HG03354 (cell line): ENCODE results near the gene TSC22D1.
"Not testable (repeated sequence)": the region's sequence is repeated elsewhere in the genome, so short reads cannot be mapped to it uniquely, and the experiment has no call there.

Experiments used
- ATAC-seq: cut with Tn5 transposase; IDR thresholded peaks from one replicate; pipeline ENCODE4 v1.9.1; 2021; ENCODE audit warnings: mild to moderate bottlenecking; ENCODE audit not compliant: unreplicated experiment, poor library complexity, severe bottlenecking

Gene TSC22D1

DNA sequence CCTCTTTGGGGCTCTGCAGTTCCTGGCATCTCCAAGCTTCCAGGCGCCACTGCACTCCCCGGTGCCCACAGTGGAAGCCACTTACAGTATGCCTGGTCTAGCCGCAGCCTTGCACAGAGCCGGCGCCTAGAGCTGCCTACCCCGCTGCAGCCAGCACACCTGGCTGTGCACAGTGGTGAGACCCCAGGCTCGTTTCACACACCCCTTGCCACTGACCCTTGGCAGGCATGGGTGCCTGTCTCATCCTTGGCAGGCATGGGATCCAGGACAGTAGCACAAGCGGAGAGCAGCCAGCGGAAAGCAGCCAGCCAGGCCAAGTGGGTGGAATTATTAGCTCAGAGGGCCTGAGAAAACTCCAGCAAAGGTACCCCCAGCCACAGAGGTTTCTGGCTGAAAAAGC is 116.5 kb downstream of the TSC22D1 start:
- no peak for ATAC-seq

DNA sequence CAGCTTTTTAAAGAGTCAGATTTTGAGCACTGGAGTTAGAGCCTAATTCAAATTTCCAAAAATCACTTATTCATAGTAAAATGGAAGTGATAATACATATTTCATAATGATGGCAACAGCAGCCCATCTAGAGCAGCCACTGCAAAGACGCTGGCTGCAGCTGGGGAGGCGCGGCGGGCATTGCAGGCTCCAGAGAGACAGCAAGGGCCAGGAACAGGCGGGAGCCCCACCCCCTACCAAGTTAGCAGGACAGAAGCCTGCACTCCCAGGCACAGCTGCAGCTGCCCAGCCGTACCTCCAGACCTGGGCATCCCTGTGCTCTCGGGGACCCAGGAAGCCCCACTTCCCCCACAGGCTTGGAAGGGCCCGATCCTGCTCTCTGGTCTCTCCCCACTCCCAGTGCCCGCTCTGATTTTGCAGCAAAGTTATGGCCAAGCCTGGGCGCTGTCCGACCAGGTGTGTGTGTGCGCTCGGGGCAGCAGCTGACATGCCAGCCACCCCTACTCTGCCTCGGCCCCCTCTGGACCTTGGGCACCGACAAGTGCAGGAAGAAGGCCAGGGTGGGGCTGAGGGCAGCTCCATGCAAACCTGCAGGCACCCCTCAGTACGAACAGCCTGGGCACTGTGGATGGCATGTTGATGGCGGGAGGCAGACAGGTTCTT is 117.7 kb downstream of the TSC22D1 start:
- ATAC-seq = no peak

DNA sequence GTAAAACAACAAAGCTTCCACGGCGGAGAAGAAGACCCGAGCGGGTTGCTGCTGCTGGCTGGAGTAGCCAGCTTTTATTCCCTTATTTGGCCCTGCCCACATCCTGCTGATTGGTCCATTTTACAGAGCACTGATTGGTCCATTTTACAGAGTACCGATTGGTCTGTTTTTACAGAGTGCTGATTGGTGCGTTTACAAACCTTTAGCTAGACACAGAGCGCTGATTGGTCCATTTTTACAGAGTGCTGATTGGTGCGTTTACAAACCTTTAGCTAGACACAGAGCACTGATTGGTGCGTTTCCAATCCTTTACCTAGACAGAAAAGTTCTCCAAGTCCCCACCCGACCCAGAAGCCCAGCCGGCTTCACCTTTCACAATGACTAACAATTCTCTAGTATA is 119.9 kb downstream of the TSC22D1 start:
- ATAC-seq = not testable (repeated sequence)

DNA sequence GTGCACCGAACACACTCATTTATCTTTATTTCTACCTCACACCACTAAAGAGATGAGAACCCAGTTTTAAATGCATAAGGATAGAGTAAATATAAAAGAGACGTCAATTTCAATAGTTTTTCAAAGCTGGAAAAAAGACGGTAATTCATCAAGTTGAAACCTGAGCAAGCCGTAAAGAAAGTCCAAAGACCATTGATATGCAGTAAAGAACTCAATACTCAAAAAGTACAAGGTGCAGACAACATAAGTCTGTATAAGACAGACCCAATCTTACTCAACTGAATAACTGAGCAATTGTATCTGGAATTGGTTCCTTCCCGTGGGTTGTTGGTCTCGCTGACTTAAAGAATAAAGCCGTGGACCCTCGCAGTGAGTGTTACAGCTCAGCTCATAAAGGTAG is 120.4 kb downstream of the TSC22D1 start:
- ATAC-seq = no peak

GRCh38 chr13:44453881-44454280 is 122.2 kb downstream of the TSC22D1 start:
- no peak for ATAC-seq

- no peak for ATAC-seq
These were observed 123.1 kb downstream of the TSC22D1 start for GRCh38 chr13:44453069-44453468.

DNA sequence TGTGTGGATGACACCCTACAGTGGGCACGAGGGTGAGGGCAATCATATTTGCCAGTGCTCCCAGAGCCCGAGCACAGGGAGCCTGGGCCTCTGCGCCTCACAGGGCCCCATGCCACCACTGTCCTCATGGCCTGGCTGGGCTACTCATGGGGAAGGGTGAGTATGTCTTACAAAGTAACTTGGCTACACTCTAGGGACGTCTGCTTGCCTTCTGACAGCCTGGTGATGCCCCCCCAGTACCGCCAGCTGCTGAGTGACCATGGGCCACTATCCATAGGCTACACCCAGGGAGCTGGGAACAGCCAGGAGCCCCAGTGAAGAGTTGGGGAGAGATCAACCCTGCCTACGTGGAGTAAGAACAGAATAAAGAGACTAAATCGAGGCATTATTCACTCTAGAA is 123.7 kb downstream of the TSC22D1 start:
- no peak for ATAC-seq

- ATAC-seq = no peak
These were observed 124.5 kb downstream of the TSC22D1 start for GRCh38 chr13:44451651-44452050.

DNA sequence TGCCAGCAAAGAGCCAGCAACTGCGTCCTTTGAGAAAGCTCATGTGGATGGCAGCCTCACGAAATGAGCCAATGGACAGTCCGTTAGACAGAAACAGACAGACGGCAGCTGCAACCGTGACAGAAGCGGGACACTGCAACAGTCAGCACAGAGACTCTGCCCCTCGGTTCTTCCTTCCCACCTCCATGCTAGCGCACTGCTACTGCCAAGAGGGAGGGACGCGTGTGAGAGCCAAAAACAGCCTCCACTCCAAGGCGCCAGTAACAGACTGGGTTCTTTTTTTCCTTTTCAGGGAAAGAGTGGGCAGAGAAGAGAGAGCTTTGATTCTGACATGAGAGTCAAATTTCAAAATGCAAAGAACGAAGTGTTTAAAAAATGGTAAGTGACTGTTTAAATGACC is 125.0 kb downstream of the TSC22D1 start:
- no peak for ATAC-seq

- no peak for ATAC-seq
These were observed 125.9 kb downstream of the TSC22D1 start for GRCh38 chr13:44449999-44450821.

- no peak for ATAC-seq
These were observed 127.3 kb downstream of the TSC22D1 start for GRCh38 chr13:44448875-44449274.

DNA sequence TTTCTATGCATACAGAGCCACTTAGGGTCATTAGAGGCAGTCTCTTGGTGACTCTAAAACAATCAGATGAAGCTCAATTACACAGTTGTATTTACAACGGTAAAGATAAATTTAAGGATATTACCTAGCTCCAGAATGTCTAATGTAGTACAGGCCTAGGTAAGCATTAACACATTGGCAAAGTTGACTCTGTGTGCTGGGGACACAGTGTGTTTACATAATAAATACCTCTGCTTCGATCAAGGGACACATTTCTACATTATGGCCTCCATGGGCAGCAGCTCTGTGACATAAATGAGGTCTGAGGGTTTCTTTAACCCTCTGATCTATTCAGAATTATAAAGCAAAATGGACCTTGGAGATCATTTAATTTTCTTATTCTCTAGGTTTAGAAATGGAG is 127.8 kb downstream of the TSC22D1 start:
- no peak for ATAC-seq

- no peak for ATAC-seq
These were observed 128.3 kb downstream of the TSC22D1 start for GRCh38 chr13:44447783-44448321.

DNA sequence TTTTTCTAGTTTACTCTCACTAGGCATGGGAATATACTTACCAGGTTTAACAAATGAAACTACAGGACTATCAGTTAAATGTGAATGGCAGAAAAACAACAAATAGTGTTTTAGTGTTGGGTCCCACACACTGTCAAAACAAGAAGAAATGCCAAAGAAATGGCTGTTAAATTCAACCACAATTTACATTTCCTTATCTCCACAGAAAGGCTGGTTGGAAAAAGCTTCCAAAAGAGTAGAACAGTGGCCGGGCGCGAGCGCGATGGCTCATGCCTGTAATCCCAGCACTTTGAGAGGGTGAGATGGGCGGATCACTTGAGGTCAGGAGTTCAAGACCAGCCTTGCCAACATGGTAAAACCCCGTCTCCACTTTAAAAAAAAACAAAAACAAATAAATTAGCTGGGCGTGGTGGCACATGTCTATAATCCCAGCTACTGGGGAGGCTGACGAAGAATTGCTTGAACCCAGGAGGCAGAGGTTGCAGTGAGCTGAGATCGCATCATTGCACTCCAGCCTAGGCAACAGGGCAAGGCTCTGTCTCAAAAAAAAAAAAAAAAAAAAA is 136.0 kb downstream of the TSC22D1 start:
- no peak for ATAC-seq

GRCh38 chr13:44439452-44440024 is 136.6 kb downstream of the TSC22D1 start:
- no peak for ATAC-seq

- ATAC-seq = no peak
These were observed 137.9 kb downstream of the TSC22D1 start for GRCh38 chr13:44438234-44438579.

DNA sequence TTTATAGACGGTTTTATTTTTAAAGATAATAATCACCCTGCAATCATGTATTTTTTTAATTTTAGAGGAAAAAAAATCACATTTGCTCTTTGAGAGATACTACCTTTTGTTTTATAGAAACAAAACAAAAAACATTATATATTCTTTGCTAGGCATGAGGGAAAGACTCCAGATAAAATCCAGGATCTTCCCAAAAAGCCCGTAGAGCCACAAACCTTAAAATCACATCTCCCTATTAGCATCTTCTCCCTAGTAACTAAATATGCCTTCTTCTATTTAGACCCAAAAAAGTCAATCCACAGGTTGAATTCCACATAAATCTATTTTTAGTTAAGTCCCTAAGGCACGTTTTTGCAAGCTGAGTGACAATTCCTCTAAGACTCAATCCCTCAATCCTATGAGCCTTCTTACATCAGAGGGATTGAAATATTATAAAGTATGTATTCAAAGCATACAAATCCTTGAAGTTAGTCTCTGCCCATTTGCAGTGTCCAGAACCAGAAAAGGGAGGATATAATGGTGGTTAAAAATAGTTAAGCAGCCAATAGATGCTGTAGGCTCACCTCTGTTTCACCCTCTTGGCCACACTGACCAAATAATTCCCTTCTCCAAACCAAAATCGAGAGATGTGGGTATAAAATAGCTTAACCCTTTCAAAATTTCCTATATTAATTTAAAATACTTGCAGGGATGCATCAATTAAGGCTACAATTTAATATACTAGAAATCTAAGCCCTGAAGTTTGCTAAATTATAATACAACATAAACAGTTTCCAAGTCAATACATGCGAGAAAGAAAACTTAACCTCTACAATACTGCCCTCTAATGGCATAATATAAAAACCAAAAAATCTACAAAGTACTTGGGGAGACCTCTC is 138.5 kb downstream of the TSC22D1 start:
- no peak for ATAC-seq

GRCh38 chr13:44436589-44437337 is 139.4 kb downstream of the TSC22D1 start:
- ATAC-seq = no peak

DNA sequence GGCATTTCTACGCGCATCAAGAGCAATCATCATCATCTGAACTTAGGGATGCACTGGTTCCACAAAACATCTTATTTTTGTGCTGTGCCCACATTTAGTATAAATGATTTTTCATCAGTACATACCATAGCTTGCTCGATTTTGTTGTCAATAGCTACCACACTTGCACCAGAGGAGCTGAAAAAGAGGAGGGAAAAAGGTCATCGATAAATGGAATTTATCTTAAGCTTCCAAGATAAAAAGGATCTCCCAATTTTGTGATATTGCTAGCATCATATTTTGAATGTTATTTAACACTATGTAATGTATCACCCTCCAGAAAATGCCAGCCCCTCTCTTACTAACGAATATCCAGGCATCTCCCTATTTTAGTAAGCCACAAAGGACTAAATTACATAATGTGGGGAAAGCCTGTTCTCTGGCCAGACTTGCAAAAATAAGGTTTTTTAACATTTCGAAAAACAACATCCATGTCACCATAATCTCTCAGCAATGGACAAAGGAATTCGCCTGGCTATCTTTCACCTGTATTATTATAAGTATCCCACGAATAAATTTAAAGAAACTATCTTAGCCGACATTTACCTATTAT is 140.1 kb downstream of the TSC22D1 start:
- no peak for ATAC-seq
